GM18520 (cell line): Measurements from ENCODE around the gene S100A8.
"Not testable (repeated sequence)": the region's sequence is repeated elsewhere in the genome, so short reads cannot be mapped to it uniquely, and the experiment has no call there.

Experiments used
- ATAC-seq: cut with Tn5 transposase; IDR thresholded peaks from one replicate; pipeline ENCODE4 v1.9.1; 2021; ENCODE audit not compliant: unreplicated experiment

The S100A8 gene

GRCh38 chr1:153390938-153391710 is at the start of gene S100A8:
Gene S100A8, minus strand, starts transcription at chr1:153391073. Its CDS starts 538 bp downstream, at chr1:153390535.
- no peak for ATAC-seq

- ATAC-seq, result no peak
Measured at GRCh38 chr1:153439273-153439672, 48.4 kb upstream of the S100A8 start.

GRCh38 chr1:153438599-153438998 is 47.7 kb upstream of the S100A8 start:
- no peak for ATAC-seq

GRCh38 chr1:153437236-153437635 is 46.4 kb upstream of the S100A8 start:
- no peak for ATAC-seq

- no peak for ATAC-seq
Measured at GRCh38 chr1:153434746-153435455, 44.0 kb upstream of the S100A8 start.

GRCh38 chr1:153432874-153433681 is 42.2 kb upstream of the S100A8 start:
- ATAC-seq, result no peak

GRCh38 chr1:153431928-153432327 is 41.1 kb upstream of the S100A8 start:
- ATAC-seq, result no peak

- ATAC-seq, result no peak
Measured at GRCh38 chr1:153431427-153431826, 40.6 kb upstream of the S100A8 start.

- no peak for ATAC-seq
Measured at GRCh38 chr1:153431002-153431401, 40.1 kb upstream of the S100A8 start.

GRCh38 chr1:153430561-153430960 is 39.7 kb upstream of the S100A8 start:
- no peak for ATAC-seq

- no peak for ATAC-seq
Measured at GRCh38 chr1:153430166-153430553, 39.3 kb upstream of the S100A8 start.

- no peak for ATAC-seq
Measured at GRCh38 chr1:153429266-153430165, 38.6 kb upstream of the S100A8 start.

- no peak for ATAC-seq
Measured at GRCh38 chr1:153428791-153429190, 37.9 kb upstream of the S100A8 start.

GRCh38 chr1:153428073-153428638 is 37.3 kb upstream of the S100A8 start:
- no peak for ATAC-seq

GRCh38 chr1:153426809-153427208 is 35.9 kb upstream of the S100A8 start:
- no peak for ATAC-seq

- ATAC-seq, result no peak
Measured at GRCh38 chr1:153422450-153423068, 31.7 kb upstream of the S100A8 start.

- no peak for ATAC-seq
Measured at GRCh38 chr1:153420306-153420705, 29.4 kb upstream of the S100A8 start.

- ATAC-seq, result not testable (repeated sequence)
Measured at GRCh38 chr1:153419436-153419793, 28.5 kb upstream of the S100A8 start.

- not testable (repeated sequence) for ATAC-seq
Measured at GRCh38 chr1:153418758-153419435, 28.0 kb upstream of the S100A8 start.
